ENCODE data around the gene MPC1.
"Not testable (repeated sequence)": the region's sequence is repeated elsewhere in the genome, so short reads cannot be mapped to it uniquely, and the experiment has no call there.

Gene MPC1

GRCh38 chr6:166379103-166379586 lies 3.6 kb downstream of the MPC1 start:
- DNase-seq, result no peak

DNA sequence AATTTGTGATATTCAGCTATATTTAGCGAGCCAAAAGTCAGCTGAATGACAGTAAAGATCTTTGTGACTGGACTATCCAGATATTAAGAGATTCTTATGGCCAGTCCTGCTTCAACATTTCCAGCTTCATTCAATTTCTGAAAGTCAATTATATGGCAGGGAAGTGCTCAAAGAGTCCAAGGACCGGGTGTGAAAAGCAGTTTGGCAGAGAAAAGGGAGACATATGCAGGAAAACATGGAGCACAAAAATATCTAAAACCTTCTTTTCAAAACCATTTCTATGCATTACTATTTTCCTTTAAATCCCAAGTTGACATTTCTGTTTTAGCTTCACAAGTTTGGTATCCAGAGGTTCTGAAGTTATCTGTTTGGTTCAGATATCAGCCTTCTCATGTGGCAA lies 5.0 kb downstream of the MPC1 start:
- no peak for DNase-seq

- DNase-seq, result no peak
Observed at GRCh38 chr6:166375013-166375412, 7.7 kb downstream of the MPC1 start.

DNA sequence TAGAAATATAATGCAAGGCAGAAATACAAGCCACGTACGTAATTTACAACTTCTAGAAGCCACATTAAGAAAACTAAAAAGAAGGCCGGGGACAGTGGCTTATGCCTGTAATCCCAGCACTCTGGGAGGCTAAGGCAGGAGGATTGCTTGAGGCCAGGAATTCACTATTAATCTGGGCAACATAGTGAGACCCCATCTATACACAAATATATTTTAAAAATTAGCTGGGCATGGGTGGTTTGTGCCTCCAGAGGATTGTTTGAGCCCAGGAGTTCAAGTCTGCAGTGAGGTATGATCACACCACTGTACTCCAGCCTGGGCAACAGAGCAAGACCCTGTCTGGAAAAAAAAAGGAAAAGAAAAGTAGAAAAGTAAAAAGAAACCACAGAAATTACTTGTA lies 12.3 kb downstream of the MPC1 start:
- no peak for DNase-seq

GRCh38 chr6:166369782-166370181 lies 13.0 kb downstream of the MPC1 start:
- no peak for DNase-seq

DNA sequence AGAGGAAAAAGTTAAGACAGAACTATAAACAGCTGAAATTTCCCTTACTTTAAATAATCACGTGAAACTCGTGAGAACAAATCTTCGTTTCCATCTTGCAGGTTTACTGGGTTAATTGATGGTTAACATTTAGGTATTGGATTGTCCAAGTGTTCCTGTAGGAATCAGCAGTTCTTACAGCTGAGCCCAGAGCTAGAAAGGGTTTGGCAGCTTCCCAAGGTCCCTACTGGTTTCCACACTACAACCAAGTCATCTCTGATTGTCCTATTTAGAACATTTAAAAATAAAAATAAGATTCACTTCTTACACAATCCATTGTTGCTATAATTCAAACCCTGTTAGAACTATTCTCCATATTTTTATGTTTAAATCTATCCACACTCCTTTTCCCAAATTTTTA lies 15.8 kb downstream of the MPC1 start:
- no peak for DNase-seq

GRCh38 chr6:166365806-166366205 lies 16.9 kb downstream of the MPC1 start:
- DNase-seq, result no peak

- DNase-seq, result no peak
Observed at GRCh38 chr6:166365221-166365620, 17.5 kb downstream of the MPC1 start.

- DNase-seq, result no peak
Observed at GRCh38 chr6:166364456-166364855, 18.3 kb downstream of the MPC1 start.

DNA sequence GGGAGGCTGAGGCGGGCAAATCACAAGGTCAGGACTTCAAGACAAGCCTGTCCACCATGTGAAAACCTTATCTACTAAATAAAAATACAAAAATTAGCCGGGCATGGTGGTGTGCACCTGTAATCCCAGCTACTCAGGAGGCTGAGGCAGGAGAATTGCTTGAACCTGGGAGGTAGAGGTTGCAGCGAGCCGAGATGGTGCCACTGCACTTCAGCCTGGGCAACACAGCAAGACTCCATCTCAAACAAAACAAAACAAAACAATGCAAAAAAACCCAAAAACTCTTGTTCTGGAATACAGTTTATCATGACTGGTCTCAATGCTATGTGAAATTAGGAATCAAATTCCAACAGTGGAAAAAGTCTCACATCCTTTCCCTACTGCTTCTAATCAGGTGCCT lies 20.3 kb downstream of the MPC1 start:
- not testable (repeated sequence) for DNase-seq

DNA sequence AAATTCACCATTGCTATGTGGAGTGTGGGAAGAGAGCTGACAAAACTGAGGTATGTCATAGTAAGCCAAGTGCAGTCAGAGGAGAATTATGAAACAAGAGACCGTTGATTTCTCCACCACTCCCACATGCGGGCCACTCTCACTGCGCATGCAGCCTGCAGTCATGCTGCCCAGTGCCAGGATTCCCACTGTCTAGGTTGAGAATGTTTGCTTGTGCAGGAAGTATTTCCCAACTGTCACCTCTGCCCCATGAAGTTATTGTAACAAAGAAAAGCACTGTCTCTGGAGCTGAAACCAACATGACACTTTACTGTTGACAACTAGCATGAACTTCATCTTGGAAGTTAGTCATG lies 21.7 kb downstream of the MPC1 start:
- no peak for DNase-seq

- DNase-seq, result no peak
Observed at GRCh38 chr6:166360243-166361076, 22.3 kb downstream of the MPC1 start.

- no peak for DNase-seq
Observed at GRCh38 chr6:166355552-166355951, 27.2 kb downstream of the MPC1 start.

- no peak for DNase-seq
Observed at GRCh38 chr6:166354965-166355364, 27.8 kb downstream of the MPC1 start.

- no peak for DNase-seq
Observed at GRCh38 chr6:166354143-166354542, 28.6 kb downstream of the MPC1 start.

DNA sequence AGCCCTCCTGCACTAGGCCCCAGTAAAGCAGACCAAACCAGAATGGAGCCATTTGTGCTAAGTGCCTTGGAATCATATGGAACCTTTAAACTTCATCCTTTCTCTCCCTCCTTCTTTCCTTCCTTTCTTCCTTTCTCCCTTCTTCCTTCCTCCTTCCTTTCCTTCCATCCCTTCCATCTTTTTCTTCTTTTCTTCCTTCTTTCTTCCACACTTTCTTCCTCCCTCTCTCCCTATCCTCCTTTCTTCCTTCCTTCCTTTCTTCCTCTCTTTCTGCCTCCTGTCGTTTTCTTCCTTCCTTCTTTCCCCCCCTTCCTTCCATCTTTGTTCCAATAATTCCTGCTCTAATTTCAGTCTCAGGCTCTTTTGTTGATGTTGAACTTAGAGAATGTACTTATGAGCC lies 29.2 kb downstream of the MPC1 start:
- DNase-seq, result no peak

DNA sequence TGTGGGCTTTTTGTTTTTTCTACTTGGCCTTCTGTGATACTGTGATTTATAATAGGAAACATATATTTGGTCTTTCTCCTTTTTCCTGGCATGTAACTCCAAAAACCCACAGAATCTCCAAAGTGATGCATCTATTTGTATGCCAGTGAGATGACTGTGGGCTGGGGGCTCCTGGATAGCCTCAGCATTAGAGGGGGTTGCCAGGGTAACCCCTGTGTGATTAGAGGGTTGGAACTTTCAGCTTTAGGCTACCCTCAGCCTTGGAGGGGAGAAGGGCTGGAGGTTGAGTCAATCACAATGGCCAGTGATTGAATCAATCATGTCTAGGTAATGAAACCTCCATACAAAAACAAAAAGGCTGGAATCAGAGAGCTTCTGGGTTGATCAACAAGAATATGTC lies 29.8 kb downstream of the MPC1 start:
- DNase-seq, result no peak

DNA sequence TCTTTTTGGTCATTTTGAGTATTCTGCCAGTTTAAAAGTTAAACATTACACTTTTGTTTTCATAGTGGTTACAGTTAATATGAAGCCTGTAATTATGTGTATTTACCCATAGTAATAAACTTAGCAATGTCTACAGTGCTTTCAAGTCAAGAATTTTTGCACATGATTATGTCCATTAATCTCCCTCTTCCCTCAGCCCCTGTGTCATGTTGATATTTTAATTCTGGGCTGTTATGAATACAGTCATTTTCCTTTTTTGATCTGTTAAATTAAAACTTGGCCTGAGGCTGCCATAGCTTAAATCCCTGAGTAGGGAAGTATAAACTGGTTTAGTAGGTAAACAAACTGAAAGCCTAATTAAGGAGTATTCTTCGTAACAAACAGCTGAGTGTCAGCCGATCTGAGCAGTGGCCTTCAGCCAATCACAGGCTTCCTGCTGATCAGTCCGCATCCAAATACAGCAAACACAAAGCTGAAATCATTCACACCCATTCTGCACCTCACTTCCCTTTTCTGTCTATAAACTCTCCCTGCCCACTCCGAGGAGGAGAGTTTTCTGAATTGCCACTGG lies 30.9 kb downstream of the MPC1 start:
- DNase-seq, result no peak

GRCh38 chr6:166348305-166348949 lies 34.3 kb downstream of the MPC1 start:
- DNase-seq, result no peak

- no peak for DNase-seq
Observed at GRCh38 chr6:166346965-166347364, 35.8 kb downstream of the MPC1 start.

DNA sequence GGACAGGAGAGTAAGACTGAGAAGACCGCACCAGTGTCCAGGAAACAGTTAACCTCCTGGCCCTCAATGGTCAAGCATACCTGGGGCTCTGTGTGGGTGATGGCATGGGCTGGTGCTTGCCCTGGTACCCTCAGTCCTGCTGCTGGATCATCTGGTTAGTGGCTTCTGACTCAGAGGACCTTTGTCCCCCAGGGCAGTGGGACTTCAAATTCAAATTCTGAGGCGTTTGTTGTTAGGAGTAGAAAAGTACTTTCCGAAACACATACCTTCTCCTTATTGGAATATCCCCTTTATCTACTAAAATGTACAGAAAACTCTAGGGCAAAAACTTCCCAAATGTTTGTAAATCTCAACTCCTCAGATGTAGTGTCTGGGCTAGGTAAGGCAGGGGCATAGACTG lies 36.3 kb downstream of the MPC1 start:
- DNase-seq, result no peak

DNA sequence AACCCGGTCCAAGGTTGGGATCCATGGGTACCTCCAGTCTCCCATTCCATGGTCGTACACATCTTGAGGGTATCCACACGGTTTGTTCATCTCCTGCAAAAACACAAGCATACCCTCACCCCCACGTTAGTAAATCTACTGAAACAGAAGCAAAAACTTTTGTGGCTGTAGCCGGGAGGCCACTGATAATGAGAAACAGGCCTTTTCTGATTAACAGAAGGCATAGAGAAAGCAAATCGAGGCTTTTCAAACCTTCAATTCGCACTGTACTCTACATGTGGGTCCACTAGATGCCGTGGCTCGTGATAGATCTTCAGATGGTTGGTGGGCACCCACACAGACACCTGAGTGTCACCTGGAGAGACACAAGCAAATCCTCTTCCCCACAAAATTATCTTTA lies 37.1 kb downstream of the MPC1 start:
- DNase-seq, result not testable (repeated sequence)

DNA sequence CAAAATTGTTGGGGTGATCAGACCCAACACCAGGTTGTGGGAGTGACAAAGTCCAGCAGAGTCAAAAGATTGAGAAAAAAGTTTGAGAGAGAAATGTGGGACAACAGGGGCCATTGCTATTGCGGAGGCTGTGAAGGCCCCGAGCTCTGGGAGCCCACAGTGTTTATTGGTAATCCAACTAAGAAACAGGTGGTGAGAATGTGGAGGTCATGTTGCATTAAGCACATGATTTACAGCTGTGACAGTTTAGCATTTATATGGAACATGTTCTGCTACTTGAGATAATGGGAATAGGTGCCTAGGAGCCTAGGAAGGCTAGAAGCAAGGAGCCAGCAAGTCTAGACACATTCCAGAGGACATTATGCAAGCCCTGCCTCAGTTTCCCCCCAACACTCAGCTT lies 37.8 kb downstream of the MPC1 start:
- not testable (repeated sequence) for DNase-seq

GRCh38 chr6:166344240-166344639 lies 38.5 kb downstream of the MPC1 start:
- DNase-seq, result no peak

Data from DMS 273 treated with DMSO at 0.1 percent for 48 hours (cell line).